ENCODE results near the gene LAMB4. TPM values are rescaled to one million over a fixed set of nuclear protein-coding genes. Genes with fewer than 3 reads are reported as not detected.
"Not testable (repeated sequence)": the region's sequence is repeated elsewhere in the genome, so short reads cannot be mapped to it uniquely, and the experiment has no call there.

LAMB4 gene
- total RNA-seq, 1 donor from 2014 or later: 1.1 TPM

- ATAC-seq: no peak
These were observed 85.8 kb downstream of the LAMB4 start for GRCh38 chr7:108044345-108044744.

GRCh38 chr7:108038986-108039385, 91.2 kb downstream of the LAMB4 start:
- no peak for ATAC-seq

- no peak for ATAC-seq
These were observed 92.4 kb downstream of the LAMB4 start for GRCh38 chr7:108037741-108038140.

GRCh38 chr7:108037140-108037539, 93.0 kb downstream of the LAMB4 start:
- ATAC-seq: no peak

GRCh38 chr7:108034586-108034985, 95.6 kb downstream of the LAMB4 start:
- ATAC-seq: no peak

GRCh38 chr7:108033776-108034497, 96.2 kb downstream of the LAMB4 start:
- peak; percentile 47 for ATAC-seq

GRCh38 chr7:108033309-108033708, 96.9 kb downstream of the LAMB4 start:
- not testable (repeated sequence) for ATAC-seq

GRCh38 chr7:108030516-108030915, 99.6 kb downstream of the LAMB4 start:
- ATAC-seq: no peak

GRCh38 chr7:108029034-108029433, 101.1 kb downstream of the LAMB4 start:
- ATAC-seq: no peak

GRCh38 chr7:108028111-108028510, 102.0 kb downstream of the LAMB4 start:
- ATAC-seq: no peak

- no peak for ATAC-seq
These were observed 102.9 kb downstream of the LAMB4 start for GRCh38 chr7:108027239-108027638.

- no peak for ATAC-seq
These were observed 103.5 kb downstream of the LAMB4 start for GRCh38 chr7:108026647-108027046.

- no peak for ATAC-seq
These were observed 104.0 kb downstream of the LAMB4 start for GRCh38 chr7:108026116-108026515.

GRCh38 chr7:108024538-108024937, 105.6 kb downstream of the LAMB4 start:
- ATAC-seq: no peak

- ATAC-seq: no peak
These were observed 109.6 kb downstream of the LAMB4 start for GRCh38 chr7:108020585-108020984.

- ATAC-seq: no peak
These were observed 111.5 kb downstream of the LAMB4 start for GRCh38 chr7:108018668-108019067.

- ATAC-seq: no peak
These were observed 112.4 kb downstream of the LAMB4 start for GRCh38 chr7:108017776-108018151.

GRCh38 chr7:108016841-108017775, 113.1 kb downstream of the LAMB4 start:
- ATAC-seq: peak; percentile 51

GRCh38 chr7:108015740-108016139, 114.4 kb downstream of the LAMB4 start:
- ATAC-seq: no peak

- peak; percentile 49 for ATAC-seq
These were observed 115.1 kb downstream of the LAMB4 start for GRCh38 chr7:108014747-108015682.

- ATAC-seq: no peak
These were observed 115.9 kb downstream of the LAMB4 start for GRCh38 chr7:108014215-108014614.
